GM23248 (cell line): ENCODE measurements around the gene LSMEM2. TPM values are rescaled to one million over a fixed set of nuclear protein-coding genes. Genes with fewer than 3 reads are reported as not detected.

Experiments used
- DNase-seq: peaks from one replicate; pipeline ENCODE4 v3.0.0-alpha.2; 2015
- H2AFZ ChIP-seq: fragments of 200-600 bp; sonication (generic); 2 replicates; pipeline ENCODE4 v1.6.1; 2016; ENCODE audit warnings: antibody characterized with exemption
- H3F3A ChIP-seq: fragments of 200-600 bp; sonication (generic); 2 replicates; pipeline ENCODE4 v1.6.1; 2016; ENCODE audit warnings: mild to moderate bottlenecking, antibody characterized with exemption, mixed run types; ENCODE audit not compliant: insufficient read depth
- H3K27ac ChIP-seq: fragments of 200-600 bp; sonication (generic); 2 replicates; pipeline ENCODE4 v1.5.1; 2016; ENCODE audit warnings: mild to moderate bottlenecking
- H3K27me3 ChIP-seq: fragments of 200-600 bp; sonication (generic); replicated peaks from 2 replicates; pipeline ENCODE4 v1.6.1; 2016; ENCODE audit warnings: mild to moderate bottlenecking; ENCODE audit not compliant: insufficient read depth
- H3K36me3 ChIP-seq: fragments of 200-600 bp; sonication (generic); 2 replicates; pipeline ENCODE4 v1.6.1; 2016; ENCODE audit warnings: low read depth, mild to moderate bottlenecking
- H3K4me1 ChIP-seq: fragments of 200-600 bp; sonication (generic); 2 replicates; pipeline ENCODE4 v1.6.1; 2016; ENCODE audit warnings: mild to moderate bottlenecking; ENCODE audit not compliant: insufficient read depth
- H3K4me2 ChIP-seq: fragments of 200-600 bp; sonication (generic); one replicate; pipeline ENCODE4 v1.6.1; 2016; ENCODE audit warnings: mild to moderate bottlenecking; ENCODE audit not compliant: unreplicated experiment
- H3K4me3 ChIP-seq: fragments of 200-600 bp; sonication (generic); 2 replicates; pipeline ENCODE4 v1.5.1; 2016; ENCODE audit warnings: mild to moderate bottlenecking
- H3K79me2 ChIP-seq: fragments of 200-600 bp; sonication (generic); 2 replicates; pipeline ENCODE4 v1.6.1; 2016; ENCODE audit warnings: mild to moderate bottlenecking; ENCODE audit not compliant: insufficient read depth
- H3K9ac ChIP-seq: fragments of 200-600 bp; sonication (generic); 2 replicates; pipeline ENCODE4 v1.6.1; 2016; ENCODE audit warnings: mild to moderate bottlenecking
- H3K9me2 ChIP-seq: fragments of 200-600 bp; sonication (generic); 2 replicates; pipeline ENCODE4 v1.6.1; 2016; ENCODE audit warnings: mixed run types, mild to moderate bottlenecking, moderate library complexity; ENCODE audit not compliant: insufficient read depth
- H3K9me3 ChIP-seq: fragments of 200-600 bp; sonication (generic); one replicate; pipeline ENCODE4 v1.6.1; 2017; ENCODE audit warnings: low read depth
- H4K20me1 ChIP-seq: fragments of 200-600 bp; sonication (generic); 2 replicates; pipeline ENCODE4 v1.6.0; 2016; ENCODE audit not compliant: insufficient read depth
- EZH2 ChIP-seq: fragments of 200-600 bp; sonication (generic); IDR thresholded peaks from 2 replicates; pipeline ENCODE4 v1.6.1; 2018; ENCODE audit warnings: antibody characterized with exemption, mild to moderate bottlenecking; ENCODE audit not compliant: insufficient read depth, poor library complexity, severe bottlenecking
- EZH2phosphoT487 ChIP-seq: fragments of 200-600 bp; sonication (generic); IDR thresholded peaks from 2 replicates; pipeline ENCODE4 v1.6.1; 2018; ENCODE audit warnings: antibody characterized with exemption, moderate library complexity, mild to moderate bottlenecking, low read depth; ENCODE audit not compliant: insufficient read depth
- WGBS, 2 experiments: methylation state at CpG; one replicate each; pipeline ENCODE4 v1.1.6; 2015 to 2017; ENCODE audit warnings: low lambda C conversion rate in 2 of 2, low coverage in 1 of 2; ENCODE audit errors: missing lambda C conversion rate in 2 of 2; 5-methylcytosine and 5-hydroxymethylcytosine counted together
- in situ Hi-C: fragments of 300-500 bp; cut with MboI; formaldehyde crosslinking; loops from 2 replicates; pipeline ENCODE4 v1.15.0; 2020
- polyA plus RNA-seq: library from polyadenylated mRNA; unstranded; fragments of >200 nt; fragmentation: Nextera tagmentation; extraction: Ambion mirVana; gene quantifications from 2 replicates; pipeline ENCODE4 v1.2.1, GENCODE V29; 2016
- total RNA-seq: library from RNA; depleted of rRNA; stranded (reverse); fragments of >200 nt; shearing (Covaris generic); gene quantifications from 2 replicates; pipeline ENCODE4 v1.2.3, GENCODE V29; 2014

LSMEM2 gene
- total and polyA plus RNA-seq, 2 experiments from 2014 or later = not detected

DNA sequence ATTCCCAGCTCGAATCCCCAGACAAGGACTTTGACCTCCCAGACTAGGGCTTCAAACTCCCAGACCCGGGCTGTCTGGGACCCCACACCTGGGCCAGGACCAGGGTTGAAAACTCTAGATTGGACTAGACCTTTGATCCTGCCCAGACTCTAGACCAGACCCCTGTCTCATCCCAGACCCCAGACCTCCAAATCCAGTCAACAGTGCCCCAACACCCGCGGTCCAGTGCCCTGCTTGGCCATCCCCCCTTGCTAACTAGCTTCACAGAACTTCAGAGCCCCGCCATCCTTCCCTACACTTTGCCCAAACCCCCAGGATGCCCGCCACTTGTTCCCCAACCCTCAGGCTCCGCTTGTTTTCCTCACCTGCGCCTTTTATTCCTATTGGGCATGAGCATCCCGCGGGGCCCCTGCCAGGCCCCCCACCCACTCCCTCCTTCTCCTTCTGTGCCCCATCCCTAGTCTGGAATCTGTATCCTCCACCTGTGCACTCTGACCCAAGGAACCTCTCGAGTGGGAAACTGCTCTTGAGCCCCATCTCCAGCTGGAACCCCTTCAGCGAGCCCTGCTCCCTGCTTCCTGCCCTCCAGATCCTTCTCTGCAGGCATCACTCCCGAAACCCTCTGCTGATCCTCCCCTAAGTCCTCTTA, 42.3 kb upstream of the LSMEM2 start:
- no peak for TF ChIP-seq EZH2
- no peak for TF ChIP-seq EZH2phosphoT487
- no peak for DNase-seq
- WGBS, 2 experiments = 0 to 1% methylated on average over 12 to 13 of the region's 13 CpGs

DNA sequence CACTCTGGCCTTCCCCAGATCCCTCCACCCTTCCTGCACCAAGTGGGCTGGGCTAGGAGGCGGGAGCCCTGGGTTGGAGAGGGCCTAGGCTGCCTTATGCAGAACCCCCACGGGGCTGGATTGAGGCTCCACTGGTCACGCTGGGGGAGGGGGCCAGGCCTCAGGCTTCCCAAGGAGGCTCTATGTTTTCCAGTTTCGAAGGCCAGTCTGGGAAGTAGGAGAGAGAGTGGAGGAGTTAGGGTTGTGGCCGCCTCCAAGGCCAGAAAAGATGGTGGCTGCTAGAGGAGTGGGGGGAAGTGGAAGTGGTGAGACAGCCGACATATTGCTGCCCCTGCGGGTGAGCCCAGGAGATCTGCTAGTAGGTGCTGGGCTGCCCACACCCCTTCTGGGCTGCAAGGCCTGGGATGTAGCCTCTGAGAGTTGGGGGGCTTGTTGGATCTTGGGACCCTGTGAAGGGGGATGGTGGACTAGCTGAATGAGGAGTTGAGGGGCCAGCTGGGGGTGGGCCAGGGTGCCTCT, 41.7 kb upstream of the LSMEM2 start:
- Histone ChIP-seq H3K36me3 (no peaks in the 10 kb centered on the region), H3K27ac (peak overlapping the region; percentile 68), H3K4me1 (peaks cover 15% of the 10 kb centered on the region), H3K9me2 (no peaks in the 10 kb centered on the region), H4K20me1 (no peaks in the 10 kb centered on the region), H3K79me2 (peaks cover 61% of the 10 kb centered on the region), H3K9me3 (no peaks in the 10 kb centered on the region), H2AFZ (no peak overlapping the region), H3K9ac (peak overlapping the region; percentile 89), H3K4me3 (peak overlapping the region; percentile 94), H3F3A (peaks cover 4% of the 10 kb centered on the region; the same call in 1 of the 2 replicates), H3K4me2 (peak overlapping the region; percentile 97), H3K27me3 (no peaks in the 10 kb centered on the region)
- TF ChIP-seq EZH2 (no peak), EZH2phosphoT487 (no peak)
- WGBS, 2 experiments = 1% methylated on average over 7 of the region's 7 CpGs
- in situ Hi-C loops = no loop called here
- DNase-seq = peak; percentile 69

More for the DNA sequence above, 42.3 kb upstream of the LSMEM2 start:
- in situ Hi-C loops = no loop called here
- Histone ChIP-seq H3K9ac (peak overlapping the region; percentile 89), H3K27ac (peak overlapping the region; percentile 68), H3K36me3 (no peaks in the 10 kb centered on the region), H3K4me2 (peak overlapping the region; percentile 97), H3K4me3 (peak overlapping the region; percentile 94), H3K27me3 (no peaks in the 10 kb centered on the region), H2AFZ (no peak overlapping the region), H3K4me1 (peaks cover 15% of the 10 kb centered on the region), H3K9me2 (no peaks in the 10 kb centered on the region), H3F3A (peaks cover 4% of the 10 kb centered on the region; the same call in 1 of the 2 replicates), H3K9me3 (no peaks in the 10 kb centered on the region), H4K20me1 (no peaks in the 10 kb centered on the region), H3K79me2 (peaks cover 56% of the 10 kb centered on the region)

DNA sequence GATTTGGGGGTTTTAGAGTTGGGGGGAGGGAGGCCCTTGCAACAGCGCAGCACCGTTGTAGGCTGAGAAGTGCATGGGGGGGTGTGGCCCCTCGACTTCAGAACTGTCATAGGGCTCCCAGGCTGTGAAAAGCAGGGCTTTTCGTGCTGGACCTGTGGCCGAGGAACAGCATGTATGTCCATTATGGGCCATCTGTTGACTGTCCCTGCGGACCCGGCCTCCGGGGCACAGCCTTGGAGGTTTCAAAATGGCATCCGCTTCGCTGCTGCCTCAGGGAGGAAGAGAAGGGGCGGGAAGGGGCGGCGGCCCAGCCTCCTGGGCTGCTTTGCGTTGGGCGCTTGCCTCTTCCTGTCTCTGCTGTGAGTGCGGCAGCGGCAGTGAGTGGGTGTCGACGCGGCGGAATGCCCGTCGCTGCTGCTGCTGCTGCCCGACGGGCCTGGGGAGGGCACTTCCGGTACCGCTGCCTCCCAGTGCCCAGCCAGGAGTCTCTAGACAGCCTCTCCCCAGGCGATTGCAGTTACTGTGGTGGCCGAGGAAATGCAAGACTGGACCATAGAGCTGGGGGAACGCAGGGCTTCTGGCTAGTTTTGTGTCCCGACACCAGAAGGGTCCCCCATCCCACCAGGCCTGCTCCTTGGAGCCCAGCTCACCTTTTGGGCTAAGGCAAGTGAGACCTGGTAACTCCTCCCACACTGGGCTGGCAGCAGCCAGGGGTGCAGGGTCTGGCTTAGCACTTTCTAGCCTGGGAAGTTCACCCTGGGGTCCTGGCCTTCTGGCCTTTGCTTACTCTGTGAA, 40.9 kb upstream of the LSMEM2 start:
- Histone ChIP-seq H3K27me3 (no peaks in the 10 kb centered on the region), H3K4me3 (peak overlapping the region; percentile 94), H3K36me3 (no peaks in the 10 kb centered on the region), H3K79me2 (peaks cover 69% of the 10 kb centered on the region), H2AFZ (peak overlapping the region; percentile 3; the same call in 1 of the 2 replicates), H4K20me1 (no peaks in the 10 kb centered on the region), H3K9ac (peak overlapping the region; percentile 89), H3K9me3 (no peaks in the 10 kb centered on the region), H3K27ac (peak overlapping the region; percentile 68), H3F3A (peaks cover 4% of the 10 kb centered on the region; the same call in 1 of the 2 replicates), H3K4me2 (peak overlapping the region; percentile 97), H3K9me2 (no peaks in the 10 kb centered on the region), H3K4me1 (peaks cover 20% of the 10 kb centered on the region)
- 1 to 3% methylated on average over 29 to 30 of the region's 31 CpGs for WGBS, 2 experiments
- DNase-seq = peak; percentile 95
- TF ChIP-seq EZH2 (no peak), EZH2phosphoT487 (no peak)
- in situ Hi-C loops = no loop called here

DNA sequence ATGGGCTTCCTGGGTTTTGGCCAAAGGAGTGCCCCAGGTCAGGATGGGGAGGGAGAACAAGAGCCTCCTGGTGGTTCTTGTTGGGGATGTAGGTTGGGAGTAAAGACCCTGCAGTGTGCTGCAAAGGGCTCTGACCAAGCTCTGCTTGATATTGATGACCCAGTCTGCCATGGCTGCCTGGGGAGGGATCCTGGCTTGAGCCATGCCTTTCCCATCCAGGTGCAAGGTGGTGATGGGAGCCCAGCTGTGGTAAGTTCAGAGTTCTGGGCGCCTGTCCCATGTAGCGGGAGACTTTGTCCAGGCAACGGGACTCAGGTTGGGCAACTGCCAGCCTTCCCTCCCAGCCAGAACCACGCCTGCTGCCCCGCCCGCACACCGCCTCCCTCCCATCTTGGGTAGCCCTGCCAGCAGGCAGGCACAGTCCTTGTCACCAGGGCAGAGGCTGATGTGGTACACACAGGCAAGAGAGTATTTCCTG, 40.3 kb upstream of the LSMEM2 start:
- H4K20me1 ChIP-seq = no peaks in the 10 kb centered on the region
- H3K4me2 ChIP-seq = peak overlapping the region; percentile 97

More for the DNA sequence above, 40.3 kb upstream of the LSMEM2 start:
- DNase-seq = peak; percentile 81
- Histone ChIP-seq H3F3A (peaks cover 11% of the 10 kb centered on the region; the same call in 1 of the 2 replicates), H3K79me2 (peaks cover 75% of the 10 kb centered on the region), H3K4me3 (peak overlapping the region; percentile 94), H3K9ac (peak overlapping the region; percentile 89), H3K9me3 (no peaks in the 10 kb centered on the region), H3K4me1 (peaks cover 26% of the 10 kb centered on the region), H3K9me2 (no peaks in the 10 kb centered on the region), H3K27me3 (no peaks in the 10 kb centered on the region), H2AFZ (no peak overlapping the region; the same call in 1 of the 2 replicates), H3K36me3 (no peaks in the 10 kb centered on the region), H3K27ac (peak overlapping the region; percentile 68)
- in situ Hi-C loops = no loop called here
- TF ChIP-seq EZH2 (no peak), EZH2phosphoT487 (no peak)
- 9 to 14% methylated on average over 7 of the region's 7 CpGs for WGBS, 2 experiments
